Panc1 (cell line): ENCODE measurements around the gene GLT1D1.

Source experiments
- TF ChIP-seq, protein P1 (sequence below): fragments of 450-650 bp; IDR thresholded peaks from 2 replicates; pipeline ENCODE4 v1.5.1; 2017; ENCODE audit warnings: mild to moderate bottlenecking
- TF ChIP-seq, protein P2 (sequence below), 2 experiments: IDR thresholded peaks; 2 replicates each; pipeline ENCODE4 v1.6.1; 2011 to 2012; ENCODE audit warnings: low read depth in 2 of 2, control low read depth in 1 of 2, low read length in 1 of 2, mild to moderate bottlenecking in 1 of 2, moderate library complexity in 1 of 2; ENCODE audit not compliant: insufficient read depth in 1 of 2

DNA sequence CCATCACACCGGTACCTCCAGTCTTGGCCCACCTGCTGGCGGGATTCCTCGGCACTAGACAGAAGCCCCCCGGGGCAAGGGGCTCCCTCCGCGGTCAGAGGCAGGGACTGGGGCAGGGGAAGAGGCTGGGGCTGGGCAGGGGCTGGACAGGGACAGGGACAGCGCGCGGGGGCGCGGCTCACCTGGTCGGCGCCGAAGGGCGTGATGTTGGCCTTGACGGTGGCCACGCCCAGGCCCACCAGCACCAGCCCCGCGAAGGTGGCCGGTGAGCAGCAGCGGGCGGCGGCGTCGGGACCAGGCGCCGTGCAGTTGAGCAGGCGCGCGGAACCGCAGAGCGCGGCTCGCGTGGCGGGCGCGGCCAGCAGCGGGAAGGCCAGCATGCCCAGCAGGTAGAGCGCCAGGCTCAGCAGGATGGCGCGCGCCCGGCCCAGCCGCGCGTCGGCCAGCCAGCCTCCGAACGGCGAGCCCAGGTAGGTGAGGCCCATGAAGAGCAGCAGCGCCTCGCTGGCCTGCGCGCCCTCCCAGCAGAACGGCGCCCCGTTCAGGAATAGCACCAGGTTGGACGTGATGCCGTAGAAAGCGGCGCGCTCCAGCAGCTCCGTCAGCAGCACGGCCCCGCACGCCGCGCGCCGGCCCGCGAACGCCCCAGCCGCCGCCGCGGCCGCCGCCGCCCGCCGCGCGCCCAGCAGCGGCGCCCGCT, 29.9 kb upstream of the GLT1D1 start:
- TF ChIP-seq, protein P1, sequence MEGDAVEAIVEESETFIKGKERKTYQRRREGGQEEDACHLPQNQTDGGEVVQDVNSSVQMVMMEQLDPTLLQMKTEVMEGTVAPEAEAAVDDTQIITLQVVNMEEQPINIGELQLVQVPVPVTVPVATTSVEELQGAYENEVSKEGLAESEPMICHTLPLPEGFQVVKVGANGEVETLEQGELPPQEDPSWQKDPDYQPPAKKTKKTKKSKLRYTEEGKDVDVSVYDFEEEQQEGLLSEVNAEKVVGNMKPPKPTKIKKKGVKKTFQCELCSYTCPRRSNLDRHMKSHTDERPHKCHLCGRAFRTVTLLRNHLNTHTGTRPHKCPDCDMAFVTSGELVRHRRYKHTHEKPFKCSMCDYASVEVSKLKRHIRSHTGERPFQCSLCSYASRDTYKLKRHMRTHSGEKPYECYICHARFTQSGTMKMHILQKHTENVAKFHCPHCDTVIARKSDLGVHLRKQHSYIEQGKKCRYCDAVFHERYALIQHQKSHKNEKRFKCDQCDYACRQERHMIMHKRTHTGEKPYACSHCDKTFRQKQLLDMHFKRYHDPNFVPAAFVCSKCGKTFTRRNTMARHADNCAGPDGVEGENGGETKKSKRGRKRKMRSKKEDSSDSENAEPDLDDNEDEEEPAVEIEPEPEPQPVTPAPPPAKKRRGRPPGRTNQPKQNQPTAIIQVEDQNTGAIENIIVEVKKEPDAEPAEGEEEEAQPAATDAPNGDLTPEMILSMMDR: no peak
- TF ChIP-seq, protein P2, sequence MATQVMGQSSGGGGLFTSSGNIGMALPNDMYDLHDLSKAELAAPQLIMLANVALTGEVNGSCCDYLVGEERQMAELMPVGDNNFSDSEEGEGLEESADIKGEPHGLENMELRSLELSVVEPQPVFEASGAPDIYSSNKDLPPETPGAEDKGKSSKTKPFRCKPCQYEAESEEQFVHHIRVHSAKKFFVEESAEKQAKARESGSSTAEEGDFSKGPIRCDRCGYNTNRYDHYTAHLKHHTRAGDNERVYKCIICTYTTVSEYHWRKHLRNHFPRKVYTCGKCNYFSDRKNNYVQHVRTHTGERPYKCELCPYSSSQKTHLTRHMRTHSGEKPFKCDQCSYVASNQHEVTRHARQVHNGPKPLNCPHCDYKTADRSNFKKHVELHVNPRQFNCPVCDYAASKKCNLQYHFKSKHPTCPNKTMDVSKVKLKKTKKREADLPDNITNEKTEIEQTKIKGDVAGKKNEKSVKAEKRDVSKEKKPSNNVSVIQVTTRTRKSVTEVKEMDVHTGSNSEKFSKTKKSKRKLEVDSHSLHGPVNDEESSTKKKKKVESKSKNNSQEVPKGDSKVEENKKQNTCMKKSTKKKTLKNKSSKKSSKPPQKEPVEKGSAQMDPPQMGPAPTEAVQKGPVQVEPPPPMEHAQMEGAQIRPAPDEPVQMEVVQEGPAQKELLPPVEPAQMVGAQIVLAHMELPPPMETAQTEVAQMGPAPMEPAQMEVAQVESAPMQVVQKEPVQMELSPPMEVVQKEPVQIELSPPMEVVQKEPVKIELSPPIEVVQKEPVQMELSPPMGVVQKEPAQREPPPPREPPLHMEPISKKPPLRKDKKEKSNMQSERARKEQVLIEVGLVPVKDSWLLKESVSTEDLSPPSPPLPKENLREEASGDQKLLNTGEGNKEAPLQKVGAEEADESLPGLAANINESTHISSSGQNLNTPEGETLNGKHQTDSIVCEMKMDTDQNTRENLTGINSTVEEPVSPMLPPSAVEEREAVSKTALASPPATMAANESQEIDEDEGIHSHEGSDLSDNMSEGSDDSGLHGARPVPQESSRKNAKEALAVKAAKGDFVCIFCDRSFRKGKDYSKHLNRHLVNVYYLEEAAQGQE (IDR thresholded peaks at IDR 0.05; ENCODE audit: insufficient read depth in 1 of 2, low read depth in 2 of 2, low read length in 1 of 2): no peak
